ENCODE measurements around the gene SLC22A2.

SLC22A2 gene

GRCh38 chr6:160249671-160250070 lies 8.9 kb downstream of the SLC22A2 start:
- Histone ChIP-seq H3K27me3 (replicated peaks; ENCODE audit: control insufficient read depth, insufficient read depth, low read length) (no peaks in the 10 kb centered on the region), H3K36me3 (ENCODE audit: control insufficient read depth, insufficient read depth, low read length) (no peaks in the 10 kb centered on the region), H3K4me3 (replicated peaks; ENCODE audit: low read depth, low read length) (no peak overlapping the region)
- TF ChIP-seq CTCF (IDR thresholded peaks at IDR 0.05; ENCODE audit: insufficient read depth, low read length, poor library complexity, severe bottlenecking): no peak
- no peak for DNase-seq (ENCODE audit: extremely low read depth, insufficient read length)

GRCh38 chr6:160248538-160248937 lies 10.1 kb downstream of the SLC22A2 start:
- DNase-seq (ENCODE audit: extremely low read depth, insufficient read length): no peak
- Histone ChIP-seq H3K36me3 (ENCODE audit: control insufficient read depth, insufficient read depth, low read length) (no peaks in the 10 kb centered on the region), H3K27me3 (replicated peaks; ENCODE audit: control insufficient read depth, insufficient read depth, low read length) (no peaks in the 10 kb centered on the region), H3K4me3 (replicated peaks; ENCODE audit: low read depth, low read length) (no peak overlapping the region)
- no peak for TF ChIP-seq CTCF (IDR thresholded peaks at IDR 0.05; ENCODE audit: insufficient read depth, low read length, poor library complexity, severe bottlenecking)

- Histone ChIP-seq H3K4me3 (replicated peaks; ENCODE audit: low read depth, low read length) (no peak overlapping the region), H3K27me3 (replicated peaks; ENCODE audit: control insufficient read depth, insufficient read depth, low read length) (no peaks in the 10 kb centered on the region), H3K36me3 (ENCODE audit: control insufficient read depth, insufficient read depth, low read length) (no peaks in the 10 kb centered on the region)
- TF ChIP-seq CTCF (IDR thresholded peaks at IDR 0.05; ENCODE audit: insufficient read depth, low read length, poor library complexity, severe bottlenecking): no peak
- DNase-seq (ENCODE audit: extremely low read depth, insufficient read length): no peak
Observed at GRCh38 chr6:160247457-160247883, 11.2 kb downstream of the SLC22A2 start.

- TF ChIP-seq CTCF (IDR thresholded peaks at IDR 0.05; ENCODE audit: insufficient read depth, low read length, poor library complexity, severe bottlenecking): no peak
- DNase-seq (ENCODE audit: extremely low read depth, insufficient read length): no peak
- Histone ChIP-seq H3K27me3 (replicated peaks; ENCODE audit: control insufficient read depth, insufficient read depth, low read length) (no peaks in the 10 kb centered on the region), H3K4me3 (replicated peaks; ENCODE audit: low read depth, low read length) (no peak overlapping the region), H3K36me3 (ENCODE audit: control insufficient read depth, insufficient read depth, low read length) (no peaks in the 10 kb centered on the region)
Observed at GRCh38 chr6:160240691-160241084, 17.9 kb downstream of the SLC22A2 start.

GRCh38 chr6:160239929-160240690 lies 18.5 kb downstream of the SLC22A2 start:
- no peaks in the 10 kb centered on the region for H3K27me3 ChIP-seq (replicated peaks; ENCODE audit: control insufficient read depth, insufficient read depth, low read length)
- H3K36me3 ChIP-seq (ENCODE audit: control insufficient read depth, insufficient read depth, low read length): no peaks in the 10 kb centered on the region
- no peak overlapping the region for H3K4me3 ChIP-seq (replicated peaks; ENCODE audit: low read depth, low read length)
- no peak for DNase-seq (ENCODE audit: extremely low read depth, insufficient read length)
- TF ChIP-seq CTCF (IDR thresholded peaks at IDR 0.05; ENCODE audit: insufficient read depth, low read length, poor library complexity, severe bottlenecking): no peak

Measured in GM06990 (cell line).